Stimulated activated CD8-positive, alpha-beta memory T cell treated with anti-CD3 and anti-CD28 coated beads, Interleukin-15, amount 100 ng/mL, for 48 hours (primary cell): ENCODE data around the gene DTHD1.

Experiments
- DNase-seq, 2 donors: peaks; one replicate each; pipeline ENCODE4 v3.0.0-alpha.2; 2020; ENCODE audit warnings: low read depth in 2 of 2

DTHD1 gene

DNA sequence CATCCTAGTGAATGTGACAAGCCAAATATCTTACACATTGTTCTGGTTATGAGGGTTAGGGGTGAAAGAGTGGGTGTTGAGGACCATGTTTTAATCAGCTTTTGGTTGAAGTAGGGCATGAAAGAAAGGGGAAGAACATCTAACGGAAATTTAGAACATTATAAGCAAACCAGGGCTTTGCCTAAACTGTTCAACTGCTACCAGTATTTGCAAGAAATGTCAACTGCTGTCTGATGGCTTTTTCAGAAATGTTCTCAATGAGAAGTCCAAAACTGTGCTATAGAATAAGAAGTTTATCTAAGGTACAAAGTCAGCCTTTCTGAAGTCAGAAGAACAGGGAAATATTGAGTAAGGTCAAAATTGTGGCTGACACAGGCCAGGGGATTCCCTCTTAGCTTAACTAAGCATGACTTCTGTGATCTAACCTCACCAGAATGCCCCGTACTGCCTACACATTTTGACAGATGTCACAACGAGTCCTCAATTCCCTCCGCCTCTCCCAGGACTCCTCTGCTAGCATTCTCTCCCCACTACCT lies 67.1 kb downstream of the DTHD1 start:
- peak in 1 of 2 donors; percentile 31 for DNase-seq

DNA sequence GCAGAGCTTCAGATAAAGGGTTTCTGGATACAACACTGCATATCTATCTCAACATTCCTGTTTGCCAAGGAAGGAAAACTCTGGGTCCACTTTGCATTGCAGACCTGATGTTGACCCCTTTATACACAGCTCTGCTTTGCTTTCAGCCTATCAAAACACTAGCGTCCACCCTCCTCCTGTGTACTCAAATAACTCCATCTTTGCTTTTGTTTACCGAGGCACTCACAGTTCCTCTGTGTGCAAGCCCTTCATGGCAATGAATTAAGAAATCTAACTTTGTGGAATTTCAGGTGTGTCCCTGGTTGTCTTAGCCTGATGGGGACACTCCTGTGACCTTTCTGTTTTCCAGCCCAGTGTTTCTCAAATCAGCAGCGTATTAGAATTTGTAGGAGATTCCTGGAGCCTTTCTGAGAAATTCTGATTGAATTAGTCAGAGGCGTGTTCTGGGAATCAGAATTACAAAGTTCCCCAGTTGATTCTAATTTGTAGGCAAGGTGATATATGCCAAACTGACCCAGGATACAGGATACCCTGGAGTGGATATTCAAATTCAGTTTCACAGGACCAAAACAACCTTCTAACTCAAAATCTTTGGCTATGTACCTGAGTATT lies 68.6 kb downstream of the DTHD1 start:
- no peak for DNase-seq

DNA sequence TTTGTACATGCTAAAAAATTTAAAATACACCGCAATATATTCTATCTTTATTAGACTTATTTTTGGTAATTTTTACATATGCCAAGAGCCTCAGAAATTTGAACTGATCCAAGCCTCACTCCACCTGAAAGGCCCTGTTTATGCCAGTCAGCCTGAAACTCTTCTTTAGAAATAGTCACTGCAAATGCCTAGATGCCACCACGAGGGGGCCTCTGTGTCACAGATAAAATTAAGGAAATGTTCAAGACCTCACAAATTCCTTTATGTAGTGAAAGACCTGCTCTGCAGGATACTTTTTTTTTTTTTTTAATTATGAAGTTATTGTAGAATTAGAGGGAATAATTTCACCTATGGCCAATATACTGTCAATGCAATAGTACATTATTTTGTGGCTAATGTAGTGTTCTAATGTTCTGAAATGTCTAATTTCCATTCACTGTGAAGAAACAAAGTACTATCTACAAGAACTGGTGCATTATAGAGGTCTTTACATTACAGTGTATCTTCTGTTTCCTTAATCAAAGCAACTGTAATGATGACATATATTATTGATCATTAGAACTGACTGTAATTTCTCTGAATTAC lies 69.8 kb downstream of the DTHD1 start:
- peak; percentile 24 to 52 for DNase-seq

DNA sequence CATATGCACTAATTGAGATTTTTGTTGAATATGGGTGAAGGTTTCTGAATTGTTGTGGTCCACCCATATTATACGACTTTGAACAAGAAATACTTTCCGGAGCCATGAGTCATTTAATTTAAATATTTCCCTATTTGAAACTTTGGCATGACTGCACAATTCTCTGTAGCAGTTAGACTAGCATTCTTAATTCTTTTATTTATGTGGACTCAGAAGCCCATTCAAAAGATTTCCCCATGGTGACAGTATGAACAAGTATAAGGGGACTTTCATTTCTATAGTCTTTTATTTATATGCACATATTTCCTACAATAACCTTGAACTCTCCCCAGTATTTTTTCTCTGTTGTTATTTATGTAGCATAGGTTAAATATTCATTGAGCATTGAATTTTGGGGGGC lies 72.6 kb downstream of the DTHD1 start:
- DNase-seq = no peak

DNA sequence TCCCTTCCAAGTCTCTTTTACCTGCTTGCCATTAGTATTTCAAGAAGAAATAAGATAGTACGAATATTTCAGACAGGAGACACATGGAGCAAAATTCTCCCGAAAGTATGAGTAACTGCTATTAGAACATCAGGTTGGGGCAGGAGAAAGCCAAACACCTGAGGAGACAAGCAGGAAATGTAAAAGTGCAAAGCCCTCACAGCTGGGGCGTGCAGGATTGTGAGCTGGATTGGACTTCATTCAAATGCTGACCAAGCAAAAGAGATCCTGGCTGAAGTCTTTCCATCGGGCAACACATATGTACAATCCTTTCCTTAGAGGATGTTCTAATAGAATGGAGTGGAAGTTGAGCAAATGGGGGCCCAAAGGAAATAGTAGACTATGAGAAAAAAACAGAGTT lies 76.8 kb downstream of the DTHD1 start:
- DNase-seq = no peak

DNA sequence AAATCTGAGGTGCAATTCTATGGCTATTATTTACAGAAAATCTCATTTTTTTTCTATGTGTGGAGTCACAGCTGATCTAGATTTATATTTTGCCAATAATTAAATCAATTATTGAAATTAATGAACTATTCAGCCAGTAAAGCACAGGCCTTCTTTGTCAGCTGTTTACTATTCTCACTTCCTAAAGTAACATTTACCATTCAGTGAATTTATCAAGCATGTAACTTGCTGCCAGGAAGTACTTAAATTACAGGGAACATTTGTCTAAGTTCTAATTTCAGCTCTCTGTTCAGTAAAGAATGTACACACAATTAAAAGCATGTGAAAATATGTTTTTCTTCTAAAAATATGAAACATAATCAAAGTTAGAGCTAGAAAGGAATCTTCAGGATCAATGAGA lies 79.3 kb downstream of the DTHD1 start:
- no peak for DNase-seq

DNA sequence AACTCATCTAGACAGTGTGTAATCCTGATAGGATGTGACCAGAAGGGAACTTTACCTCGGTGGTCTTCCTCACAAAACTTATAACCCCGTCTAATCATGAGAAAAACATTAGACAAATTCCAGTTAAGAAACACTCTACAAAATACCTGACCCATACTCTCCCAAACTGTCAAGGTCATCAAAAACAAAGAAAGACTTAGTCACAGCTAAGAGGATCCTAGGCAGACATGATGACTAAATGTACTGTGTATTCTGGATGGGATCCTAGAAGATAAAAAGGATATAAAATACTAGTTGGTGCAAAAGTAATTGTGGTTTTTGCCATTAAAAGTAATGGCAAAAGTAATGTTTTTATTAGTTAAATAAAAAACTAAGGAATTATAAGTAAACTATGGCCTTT lies 81.6 kb downstream of the DTHD1 start:
- DNase-seq = no peak

DNA sequence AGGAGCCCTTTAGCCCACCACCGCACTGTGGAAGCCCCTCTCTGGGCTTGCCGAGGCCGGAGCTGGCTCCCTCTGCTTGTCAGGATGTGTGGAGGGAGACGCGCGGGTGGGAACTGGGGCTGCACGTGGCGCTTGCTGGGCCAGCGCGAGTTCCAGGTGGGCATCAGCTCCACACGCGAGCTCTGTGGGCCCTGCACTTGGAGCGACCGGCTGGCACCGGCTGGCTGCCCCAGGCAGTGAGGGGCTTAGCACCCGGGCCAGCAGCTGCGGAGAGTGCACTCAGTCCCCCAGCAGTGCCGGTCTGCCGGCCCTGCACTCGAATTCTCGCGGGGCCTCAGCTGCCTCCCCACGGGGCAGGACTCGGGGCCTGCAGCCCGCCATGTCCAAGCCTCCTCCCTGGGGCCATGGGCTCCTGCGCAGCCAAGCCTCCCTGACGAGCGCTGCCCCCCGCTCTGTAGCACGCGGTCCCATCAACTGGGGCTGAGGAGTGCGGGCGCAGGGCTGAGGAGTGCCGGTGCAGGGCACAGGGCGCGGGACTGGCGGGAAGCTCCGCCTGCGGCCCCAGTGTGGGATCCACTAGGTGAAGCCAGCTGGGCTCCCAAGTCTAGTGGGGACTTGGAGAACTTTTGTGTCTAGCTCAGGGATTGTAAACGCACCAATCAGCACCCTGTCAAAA lies 93.6 kb downstream of the DTHD1 start:
- DNase-seq = no peak

DNA sequence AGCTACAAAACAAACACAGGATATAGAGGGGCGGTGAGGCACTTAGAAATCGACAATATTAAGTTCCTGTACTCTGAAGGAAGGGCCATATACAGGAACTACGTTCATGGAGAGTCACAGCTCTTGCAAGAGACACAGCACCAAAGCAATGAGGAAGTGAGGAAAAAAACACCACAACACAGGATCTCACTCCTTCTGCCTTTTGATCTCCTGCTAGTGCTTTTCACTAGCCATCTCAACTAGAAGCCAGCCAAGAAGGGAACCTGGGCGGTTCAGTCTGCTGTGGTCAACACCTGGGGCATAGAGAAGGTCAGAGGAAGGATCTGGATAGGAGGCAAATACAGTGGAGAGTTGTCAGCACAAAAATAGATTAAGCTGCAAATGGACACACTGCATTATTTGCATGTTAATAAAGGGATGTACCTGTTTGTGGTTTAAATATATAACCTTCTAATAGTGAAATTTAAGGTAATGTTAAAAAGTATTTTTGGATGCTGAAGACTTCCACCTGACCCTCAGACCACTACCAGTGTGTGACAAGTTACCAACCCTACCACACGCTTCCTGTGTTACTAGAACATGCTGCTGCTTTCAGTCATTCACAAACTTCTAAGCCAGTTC lies 104.6 kb downstream of the DTHD1 start:
- no peak for DNase-seq

DNA sequence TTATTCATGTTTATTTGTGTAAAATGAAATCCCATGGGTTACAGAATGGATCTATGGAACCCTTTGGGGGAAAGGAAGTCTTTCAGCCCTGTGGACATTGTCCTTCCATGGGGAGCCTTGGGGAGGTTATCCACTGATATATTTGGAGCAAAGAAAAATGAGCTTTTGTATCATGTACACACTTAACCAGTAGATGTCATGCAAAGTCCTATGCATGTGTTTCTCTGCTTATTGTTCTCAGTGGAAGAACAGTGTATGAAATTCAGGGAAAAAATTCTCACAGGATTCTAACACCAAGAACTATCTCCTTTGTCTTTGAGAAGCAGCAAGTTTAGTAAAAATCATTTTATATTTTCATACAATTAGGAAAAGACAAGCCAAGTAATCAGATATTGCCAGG lies 105.3 kb downstream of the DTHD1 start:
- no peak for DNase-seq

DNA sequence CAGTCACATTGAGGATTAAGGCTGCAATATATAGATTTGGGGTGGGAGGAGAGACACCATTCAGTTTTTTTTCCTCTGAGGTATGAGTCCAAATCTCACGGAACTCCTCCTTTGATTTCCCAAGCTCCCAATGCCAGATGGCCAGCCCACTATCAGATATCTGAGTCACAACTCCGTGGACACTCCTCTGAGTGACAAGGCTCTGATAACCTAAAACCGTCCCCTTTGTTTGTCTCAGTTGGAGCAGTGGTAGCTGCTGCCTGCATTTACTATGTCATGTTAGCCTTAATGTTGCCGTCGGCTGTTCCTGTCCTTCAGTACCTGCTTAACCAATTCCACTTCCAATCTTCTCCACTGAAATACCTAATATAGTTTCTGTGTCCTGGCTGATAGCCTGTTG lies 107.3 kb downstream of the DTHD1 start:
- DNase-seq = no peak

DNA sequence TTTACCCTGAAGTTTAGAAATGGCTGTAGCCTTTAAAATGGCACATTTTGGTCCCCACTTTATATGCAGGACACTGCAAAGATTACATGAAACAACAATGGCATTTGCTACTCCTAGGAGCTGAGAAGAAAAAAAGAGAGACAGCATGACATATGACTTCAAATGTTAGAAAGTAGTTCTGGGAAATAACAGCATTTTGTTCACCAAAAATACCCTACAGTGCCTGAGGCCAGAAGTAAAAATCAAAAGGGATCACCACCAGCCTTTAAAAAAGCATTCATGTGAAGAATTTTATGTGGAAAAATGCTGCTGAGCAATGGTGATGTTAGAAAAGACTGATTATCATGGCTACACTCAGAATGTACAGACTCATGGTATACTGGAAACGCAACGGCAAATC lies 110.0 kb downstream of the DTHD1 start:
- no peak for DNase-seq

DNA sequence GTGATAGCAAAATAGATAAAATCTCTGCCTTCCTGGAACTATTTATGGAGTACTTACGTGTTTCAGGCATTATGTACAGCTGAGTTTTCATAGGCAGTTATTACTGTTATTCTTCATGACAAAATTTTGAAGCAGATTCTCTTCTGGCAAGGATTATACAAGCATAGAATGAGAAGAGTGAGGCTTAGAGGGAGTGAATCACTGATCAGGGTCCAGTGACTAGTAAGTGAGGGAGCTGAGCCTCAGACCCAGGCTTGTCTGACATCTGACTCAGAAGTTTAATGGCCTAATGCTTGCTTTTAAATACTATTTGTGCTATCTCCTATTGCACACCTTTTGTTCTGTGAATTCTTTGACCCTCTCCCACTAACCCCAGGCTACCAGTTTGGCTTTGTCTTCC lies 110.6 kb downstream of the DTHD1 start:
- DNase-seq = no peak

DNA sequence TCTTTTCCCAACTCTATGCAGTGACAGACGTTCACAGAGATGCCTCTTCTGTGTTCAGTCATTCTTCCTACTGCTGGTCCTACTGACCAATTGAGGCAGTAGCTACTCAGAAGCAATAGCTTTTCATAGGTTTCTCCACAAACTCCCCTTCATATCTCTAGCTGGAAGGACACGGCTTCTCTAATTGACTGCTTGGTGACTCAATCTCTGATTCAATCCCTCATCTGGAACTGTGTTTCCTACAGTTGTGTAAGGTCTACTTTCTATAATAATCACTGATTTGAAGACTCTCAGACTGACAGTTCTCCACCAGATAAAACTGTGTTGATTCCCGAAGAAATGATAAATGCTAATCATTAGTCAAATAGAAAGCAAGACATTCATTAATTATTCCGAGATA lies 111.5 kb downstream of the DTHD1 start:
- no peak for DNase-seq
